WTC11 (cell line): ENCODE results near the gene SIRT5. TPM values are rescaled to one million over a fixed set of nuclear protein-coding genes. Genes with fewer than 3 reads are reported as not detected.

Experiments used
- ATAC-seq: fragments of 200-7000 bp; cut with Tn5 transposase; 2 replicates; pipeline ENCODE4 v1.10.0; 2021; ENCODE audit warnings: mild to moderate bottlenecking, moderate library complexity
- CTCF ChIA-PET: fragments of 300-600 bp; sonication (Branson Sonifier 250); formaldehyde crosslinking; loops from one replicate; lab custom pipeline; 2021; ENCODE audit warnings: antibody characterized with exemption; lab: Charles Lee
- POLR2A ChIA-PET: fragments of 350-600 bp; sonication (Branson Sonifier 250); formaldehyde crosslinking; loops from one replicate; lab custom pipeline; 2021; ENCODE audit warnings: antibody characterized with exemption; lab: Charles Lee
- DNase-seq: peaks from one replicate; pipeline ENCODE4 v3.0.0; 2021; ENCODE audit warnings: low spot score
- H3K27ac Mint-ChIP-seq: 2 replicates; pipeline ENCODE4 v1.8.0; 2021; ENCODE audit warnings: mixed read lengths
- H3K27me3 Mint-ChIP-seq: 2 replicates; pipeline ENCODE4 v1.8.0; 2021; ENCODE audit warnings: low read depth, mild to moderate bottlenecking, moderate library complexity, mixed read lengths
- H3K36me3 Mint-ChIP-seq: 2 replicates; pipeline ENCODE4 v1.8.0; 2021; ENCODE audit warnings: mixed read lengths
- H3K4me1 Mint-ChIP-seq: 2 replicates; pipeline ENCODE4 v1.8.0; 2022; ENCODE audit warnings: mixed read lengths
- H3K4me3 Mint-ChIP-seq: 2 replicates; pipeline ENCODE4 v1.8.0; 2021; ENCODE audit warnings: mild to moderate bottlenecking, moderate library complexity, mixed read lengths
- H3K9me3 Mint-ChIP-seq: 2 replicates; pipeline ENCODE4 v1.8.0; 2021; ENCODE audit warnings: mixed read lengths
- GABPB1 ChIP-seq: sonication (generic); formaldehyde crosslinking; IDR thresholded peaks from 2 replicates; pipeline ENCODE4 v1.8.1; 2023; ENCODE audit warnings: mild to moderate bottlenecking, missing genetic modification reagents
- MXD4 ChIP-seq: fragments of 250-450 bp; sonication (Bioruptor Pico); IDR thresholded peaks from 2 replicates; pipeline ENCODE4 v1.8.0; 2021; ENCODE audit warnings: mild to moderate bottlenecking, moderate library complexity, borderline replicate concordance
- NFYB ChIP-seq: sonication (generic); formaldehyde crosslinking; conservative IDR thresholded peaks from 2 replicates; pipeline ENCODE4 v1.8.0; 2022; ENCODE audit warnings: low read depth, missing genetic modification reagents
- SP1 ChIP-seq: sonication (generic); formaldehyde crosslinking; conservative IDR thresholded peaks from 2 replicates; pipeline ENCODE4 v1.8.1; 2022; ENCODE audit warnings: missing genetic modification reagents
- ZNF121 ChIP-seq: sonication (generic); formaldehyde crosslinking; IDR thresholded peaks from 2 replicates; pipeline ENCODE4 v1.8.0; 2023; ENCODE audit warnings: missing genetic modification reagents
- ZNF416 ChIP-seq: fragments of 250-450 bp; sonication (Bioruptor Pico); IDR thresholded peaks from 2 replicates; pipeline ENCODE4 v1.9.0; 2021; ENCODE audit warnings: mild to moderate bottlenecking, inconsistent platforms
- ZNF423 ChIP-seq: fragments of 250-450 bp; sonication (Bioruptor Pico); IDR thresholded peaks from 2 replicates; pipeline ENCODE4 v2.1.2; 2022; ENCODE audit warnings: mild to moderate bottlenecking, moderate library complexity
- total RNA-seq: library from RNA; stranded (reverse); gene quantifications from 3 replicates; pipeline ENCODE4 v1.2.3, GENCODE V29; 2021
- TF ChIP-seq, protein P1 (sequence below): sonication (generic); formaldehyde crosslinking; IDR thresholded peaks from 2 replicates; pipeline ENCODE4 v1.8.1; 2022; ENCODE audit warnings: missing genetic modification reagents, borderline replicate concordance
- TF ChIP-seq, protein P2 (sequence below): sonication (generic); formaldehyde crosslinking; IDR thresholded peaks from 2 replicates; pipeline ENCODE4 v1.8.0; 2022; ENCODE audit warnings: missing genetic modification reagents
- TF ChIP-seq, protein P3 (sequence below): fragments of 250-450 bp; sonication (Bioruptor Pico); IDR thresholded peaks from 2 replicates; pipeline ENCODE4 v1.9.0; 2021; ENCODE audit warnings: moderate library complexity, mild to moderate bottlenecking, inconsistent platforms, borderline replicate concordance
- TF ChIP-seq, protein P4 (sequence below): sonication (generic); formaldehyde crosslinking; IDR thresholded peaks from 2 replicates; pipeline ENCODE4 v1.8.1; 2023; ENCODE audit warnings: mild to moderate bottlenecking, missing genetic modification reagents, borderline replicate concordance

SIRT5 gene
- total RNA-seq, 1 experiment from 2014 or later: 11.8 TPM

DNA sequence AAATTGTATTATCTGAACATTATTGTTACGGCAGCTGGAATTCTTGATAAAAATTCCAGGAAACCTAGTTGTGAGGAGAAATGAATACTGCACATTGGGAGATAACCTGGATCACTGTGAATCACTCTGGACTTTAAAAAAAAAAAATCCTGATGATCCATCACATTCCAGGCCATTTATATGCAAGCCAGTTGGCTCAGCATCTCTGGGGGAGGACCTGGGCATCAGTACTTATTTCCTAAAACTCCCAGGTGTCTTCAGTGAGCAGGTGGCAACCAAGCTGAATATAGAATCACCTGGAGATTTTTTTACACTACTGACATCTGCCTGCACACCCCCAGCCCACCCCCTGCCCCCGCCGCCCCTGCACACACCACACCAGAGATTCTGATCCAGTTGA is 39.1 kb upstream of the SIRT5 start (continued):
- no peak for TF ChIP-seq SP1 (CRISPR knock-in tag)
- TF ChIP-seq, all 79 proteins: peak for 0

DNA sequence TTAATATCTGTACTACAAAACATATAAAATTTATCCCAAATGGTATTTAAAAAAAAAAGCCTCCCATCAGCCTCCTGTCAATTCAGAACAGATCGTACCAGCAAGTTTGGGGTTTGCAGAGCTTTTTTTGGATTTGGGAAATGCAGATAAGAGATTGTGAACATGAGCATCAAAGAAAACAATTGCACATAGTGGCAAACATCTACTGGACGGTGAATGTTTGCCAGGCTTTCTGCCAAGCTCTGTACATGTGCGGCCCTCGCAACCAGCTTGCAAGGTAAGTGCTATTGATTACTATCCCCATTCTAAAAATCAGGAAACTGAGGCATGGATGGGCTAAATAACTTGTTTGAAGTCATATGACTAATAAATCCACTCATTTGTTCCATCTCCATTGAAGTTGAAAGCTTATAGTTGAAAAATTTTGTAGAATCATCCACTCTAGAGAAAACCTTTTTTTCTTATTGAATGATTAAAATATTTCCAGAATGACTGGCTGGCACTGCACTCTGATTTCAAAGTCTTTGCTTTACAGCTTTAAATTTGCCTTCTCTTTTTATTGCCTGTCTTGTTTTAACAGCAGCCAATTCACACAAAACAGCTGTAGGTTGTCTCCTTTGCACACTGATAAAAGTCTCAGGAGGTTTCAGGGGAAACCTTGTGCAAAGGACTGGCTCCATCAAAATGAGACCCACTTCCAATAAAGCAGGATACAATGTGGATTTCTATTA is 37.4 kb upstream of the SIRT5 start:
- CTCF ChIA-PET: no interaction called here
- ATAC-seq: no peak
- no peak for TF ChIP-seq ZNF423 (CRISPR knock-in tag)
- TF ChIP-seq, protein P1, sequence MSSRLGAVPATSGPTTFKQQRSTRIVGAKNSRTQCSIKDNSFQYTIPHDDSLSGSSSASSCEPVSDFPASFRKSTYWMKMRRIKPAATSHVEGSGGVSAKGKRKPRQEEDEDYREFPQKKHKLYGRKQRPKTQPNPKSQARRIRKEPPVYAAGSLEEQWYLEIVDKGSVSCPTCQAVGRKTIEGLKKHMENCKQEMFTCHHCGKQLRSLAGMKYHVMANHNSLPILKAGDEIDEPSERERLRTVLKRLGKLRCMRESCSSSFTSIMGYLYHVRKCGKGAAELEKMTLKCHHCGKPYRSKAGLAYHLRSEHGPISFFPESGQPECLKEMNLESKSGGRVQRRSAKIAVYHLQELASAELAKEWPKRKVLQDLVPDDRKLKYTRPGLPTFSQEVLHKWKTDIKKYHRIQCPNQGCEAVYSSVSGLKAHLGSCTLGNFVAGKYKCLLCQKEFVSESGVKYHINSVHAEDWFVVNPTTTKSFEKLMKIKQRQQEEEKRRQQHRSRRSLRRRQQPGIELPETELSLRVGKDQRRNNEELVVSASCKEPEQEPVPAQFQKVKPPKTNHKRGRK: no peak
- no peak for TF ChIP-seq ZNF121 (CRISPR knock-in tag)
- TF ChIP-seq, protein P2, sequence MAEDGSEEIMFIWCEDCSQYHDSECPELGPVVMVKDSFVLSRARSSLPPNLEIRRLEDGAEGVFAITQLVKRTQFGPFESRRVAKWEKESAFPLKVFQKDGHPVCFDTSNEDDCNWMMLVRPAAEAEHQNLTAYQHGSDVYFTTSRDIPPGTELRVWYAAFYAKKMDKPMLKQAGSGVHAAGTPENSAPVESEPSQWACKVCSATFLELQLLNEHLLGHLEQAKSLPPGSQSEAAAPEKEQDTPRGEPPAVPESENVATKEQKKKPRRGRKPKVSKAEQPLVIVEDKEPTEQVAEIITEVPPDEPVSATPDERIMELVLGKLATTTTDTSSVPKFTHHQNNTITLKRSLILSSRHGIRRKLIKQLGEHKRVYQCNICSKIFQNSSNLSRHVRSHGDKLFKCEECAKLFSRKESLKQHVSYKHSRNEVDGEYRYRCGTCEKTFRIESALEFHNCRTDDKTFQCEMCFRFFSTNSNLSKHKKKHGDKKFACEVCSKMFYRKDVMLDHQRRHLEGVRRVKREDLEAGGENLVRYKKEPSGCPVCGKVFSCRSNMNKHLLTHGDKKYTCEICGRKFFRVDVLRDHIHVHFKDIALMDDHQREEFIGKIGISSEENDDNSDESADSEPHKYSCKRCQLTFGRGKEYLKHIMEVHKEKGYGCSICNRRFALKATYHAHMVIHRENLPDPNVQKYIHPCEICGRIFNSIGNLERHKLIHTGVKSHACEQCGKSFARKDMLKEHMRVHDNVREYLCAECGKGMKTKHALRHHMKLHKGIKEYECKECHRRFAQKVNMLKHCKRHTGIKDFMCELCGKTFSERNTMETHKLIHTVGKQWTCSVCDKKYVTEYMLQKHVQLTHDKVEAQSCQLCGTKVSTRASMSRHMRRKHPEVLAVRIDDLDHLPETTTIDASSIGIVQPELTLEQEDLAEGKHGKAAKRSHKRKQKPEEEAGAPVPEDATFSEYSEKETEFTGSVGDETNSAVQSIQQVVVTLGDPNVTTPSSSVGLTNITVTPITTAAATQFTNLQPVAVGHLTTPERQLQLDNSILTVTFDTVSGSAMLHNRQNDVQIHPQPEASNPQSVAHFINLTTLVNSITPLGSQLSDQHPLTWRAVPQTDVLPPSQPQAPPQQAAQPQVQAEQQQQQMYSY (CRISPR knock-in tag): no peak
- no peak for TF ChIP-seq GABPB1 (CRISPR knock-in tag)
- H3K9me3 Mint-ChIP-seq: no peaks in the 10 kb centered on the region; the same call in 1 of the 2 replicates
- POLR2A ChIA-PET: no interaction called here
- H3K27ac Mint-ChIP-seq: no peak overlapping the region
- no peaks in the 10 kb centered on the region for H3K27me3 Mint-ChIP-seq
- H3K4me1 Mint-ChIP-seq: peaks cover 27% of the 10 kb centered on the region
- DNase-seq: no peak
- H3K36me3 Mint-ChIP-seq: no peaks in the 10 kb centered on the region
- no peak overlapping the region for H3K4me3 Mint-ChIP-seq

DNA sequence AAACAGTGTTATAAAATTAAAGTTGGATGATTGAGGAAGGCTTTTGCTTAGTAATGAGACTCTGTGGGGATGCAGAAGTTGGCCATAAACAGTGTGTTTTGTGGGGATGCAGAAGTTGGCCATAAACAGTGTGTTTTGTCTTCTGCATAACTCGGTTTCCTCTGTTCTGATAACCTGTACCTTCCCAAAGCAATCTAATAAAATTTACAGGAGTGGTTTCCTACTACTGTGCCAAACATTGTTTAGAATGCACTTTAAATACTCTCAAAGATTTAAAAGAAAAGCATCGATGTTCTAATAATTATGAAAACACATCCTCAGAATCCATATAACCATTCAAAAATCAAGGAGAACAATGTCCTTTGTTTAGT is 36.9 kb upstream of the SIRT5 start:
- POLR2A ChIA-PET: no interaction called here
- no peak overlapping the region for H3K4me3 Mint-ChIP-seq
- H3K4me1 Mint-ChIP-seq: peaks cover 23% of the 10 kb centered on the region
- CTCF ChIA-PET: interaction anchor here (0.6 to 1.2 kb wide), 5 partner anchors 13 to 101 kb away, joined by 3 read pairs; partner anchors contain the start of genes GFOD1 and SIRT5
- no peaks in the 10 kb centered on the region for H3K36me3 Mint-ChIP-seq
- H3K27me3 Mint-ChIP-seq: no peaks in the 10 kb centered on the region
- DNase-seq: no peak
- ATAC-seq: no peak
- TF ChIP-seq ZNF416 (CRISPR knock-in tag) (no peak), ZNF423 (CRISPR knock-in tag) (no peak), NFYB (no peak), MXD4 (CRISPR knock-in tag) (no peak)
- TF ChIP-seq, protein P3, sequence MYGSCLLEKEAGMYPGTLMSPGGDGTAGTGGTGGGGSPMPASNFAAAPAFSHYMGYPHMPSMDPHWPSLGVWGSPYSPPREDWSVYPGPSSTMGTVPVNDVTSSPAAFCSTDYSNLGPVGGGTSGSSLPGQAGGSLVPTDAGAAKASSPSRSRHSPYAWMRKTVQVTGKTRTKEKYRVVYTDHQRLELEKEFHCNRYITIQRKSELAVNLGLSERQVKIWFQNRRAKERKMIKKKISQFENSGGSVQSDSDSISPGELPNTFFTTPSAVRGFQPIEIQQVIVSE (CRISPR knock-in tag): no peak
- TF ChIP-seq, protein P1: no peak
- TF ChIP-seq, protein P4, sequence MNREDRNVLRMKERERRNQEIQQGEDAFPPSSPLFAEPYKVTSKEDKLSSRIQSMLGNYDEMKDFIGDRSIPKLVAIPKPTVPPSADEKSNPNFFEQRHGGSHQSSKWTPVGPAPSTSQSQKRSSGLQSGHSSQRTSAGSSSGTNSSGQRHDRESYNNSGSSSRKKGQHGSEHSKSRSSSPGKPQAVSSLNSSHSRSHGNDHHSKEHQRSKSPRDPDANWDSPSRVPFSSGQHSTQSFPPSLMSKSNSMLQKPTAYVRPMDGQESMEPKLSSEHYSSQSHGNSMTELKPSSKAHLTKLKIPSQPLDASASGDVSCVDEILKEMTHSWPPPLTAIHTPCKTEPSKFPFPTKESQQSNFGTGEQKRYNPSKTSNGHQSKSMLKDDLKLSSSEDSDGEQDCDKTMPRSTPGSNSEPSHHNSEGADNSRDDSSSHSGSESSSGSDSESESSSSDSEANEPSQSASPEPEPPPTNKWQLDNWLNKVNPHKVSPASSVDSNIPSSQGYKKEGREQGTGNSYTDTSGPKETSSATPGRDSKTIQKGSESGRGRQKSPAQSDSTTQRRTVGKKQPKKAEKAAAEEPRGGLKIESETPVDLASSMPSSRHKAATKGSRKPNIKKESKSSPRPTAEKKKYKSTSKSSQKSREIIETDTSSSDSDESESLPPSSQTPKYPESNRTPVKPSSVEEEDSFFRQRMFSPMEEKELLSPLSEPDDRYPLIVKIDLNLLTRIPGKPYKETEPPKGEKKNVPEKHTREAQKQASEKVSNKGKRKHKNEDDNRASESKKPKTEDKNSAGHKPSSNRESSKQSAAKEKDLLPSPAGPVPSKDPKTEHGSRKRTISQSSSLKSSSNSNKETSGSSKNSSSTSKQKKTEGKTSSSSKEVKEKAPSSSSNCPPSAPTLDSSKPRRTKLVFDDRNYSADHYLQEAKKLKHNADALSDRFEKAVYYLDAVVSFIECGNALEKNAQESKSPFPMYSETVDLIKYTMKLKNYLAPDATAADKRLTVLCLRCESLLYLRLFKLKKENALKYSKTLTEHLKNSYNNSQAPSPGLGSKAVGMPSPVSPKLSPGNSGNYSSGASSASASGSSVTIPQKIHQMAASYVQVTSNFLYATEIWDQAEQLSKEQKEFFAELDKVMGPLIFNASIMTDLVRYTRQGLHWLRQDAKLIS (CRISPR knock-in tag): no peak
- no peaks in the 10 kb centered on the region; the same call in 1 of the 2 replicates for H3K9me3 Mint-ChIP-seq
- H3K27ac Mint-ChIP-seq: no peak overlapping the region
